WERI-Rb-1 (cell line): Measurements from ENCODE around the gene TENM4.

Experiments
- DNase-seq: peaks from one replicate; pipeline ENCODE4 v3.0.0-alpha.2; 2020
- H3K27ac ChIP-seq: fragments of 250-450 bp; sonication (Bioruptor Pico); 2 replicates; pipeline ENCODE4 v1.5.1; 2020; ENCODE audit warnings: mild to moderate bottlenecking, moderate library complexity
- H3K27me3 ChIP-seq: fragments of 250-450 bp; sonication (Bioruptor Pico); 2 replicates; pipeline ENCODE4 v1.5.1; 2021; ENCODE audit warnings: mild to moderate bottlenecking, low read depth, moderate library complexity; ENCODE audit not compliant: insufficient read depth, severe bottlenecking
- H3K36me3 ChIP-seq: fragments of 250-450 bp; sonication (Bioruptor Pico); 2 replicates; pipeline ENCODE4 v1.5.1; 2020; ENCODE audit warnings: mild to moderate bottlenecking, moderate library complexity
- H3K4me3 ChIP-seq: 2 replicates; pipeline ENCODE4 v1.5.1; 2011; ENCODE audit warnings: low read depth, mild to moderate bottlenecking, control low read depth, low read length
- H3K9me3 ChIP-seq: fragments of 250-450 bp; sonication (Bioruptor Pico); 2 replicates; pipeline ENCODE4 v1.5.1; 2021; ENCODE audit warnings: mild to moderate bottlenecking, moderate library complexity; ENCODE audit not compliant: severe bottlenecking
- TF ChIP-seq, protein P1 (sequence below): IDR thresholded peaks from 2 replicates; pipeline ENCODE4 v1.5.1; 2011; ENCODE audit warnings: low read depth, mild to moderate bottlenecking, control low read depth, inconsistent platforms, low read length

Gene TENM4

DNA sequence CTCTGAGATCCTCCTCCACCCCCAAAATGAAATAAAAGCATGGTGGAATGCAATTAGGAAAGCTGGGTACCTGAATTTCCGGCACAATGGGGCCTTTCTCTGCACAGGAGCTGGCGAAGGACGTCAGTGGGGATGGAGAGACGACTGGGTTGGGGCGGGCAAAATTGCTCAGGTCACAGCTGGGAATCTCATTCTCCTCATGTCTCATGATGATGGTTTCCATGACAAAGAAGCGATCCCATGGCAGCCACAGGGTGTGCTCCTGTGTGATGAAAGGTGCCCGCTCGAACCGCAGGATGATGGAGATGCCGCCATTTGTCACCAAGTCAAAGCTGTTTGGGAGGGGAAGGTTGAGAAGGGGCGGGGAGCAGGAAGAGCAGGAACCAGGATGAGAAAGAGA is 708.6 kb downstream of the TENM4 start:
- Histone ChIP-seq H3K4me3 (no peak overlapping the region), H3K27ac (no peak overlapping the region), H3K27me3 (peaks cover 13% of the 10 kb centered on the region), H3K36me3 (no peaks in the 10 kb centered on the region), H3K9me3 (no peaks in the 10 kb centered on the region)
- no peak for DNase-seq
- TF ChIP-seq, protein P1, sequence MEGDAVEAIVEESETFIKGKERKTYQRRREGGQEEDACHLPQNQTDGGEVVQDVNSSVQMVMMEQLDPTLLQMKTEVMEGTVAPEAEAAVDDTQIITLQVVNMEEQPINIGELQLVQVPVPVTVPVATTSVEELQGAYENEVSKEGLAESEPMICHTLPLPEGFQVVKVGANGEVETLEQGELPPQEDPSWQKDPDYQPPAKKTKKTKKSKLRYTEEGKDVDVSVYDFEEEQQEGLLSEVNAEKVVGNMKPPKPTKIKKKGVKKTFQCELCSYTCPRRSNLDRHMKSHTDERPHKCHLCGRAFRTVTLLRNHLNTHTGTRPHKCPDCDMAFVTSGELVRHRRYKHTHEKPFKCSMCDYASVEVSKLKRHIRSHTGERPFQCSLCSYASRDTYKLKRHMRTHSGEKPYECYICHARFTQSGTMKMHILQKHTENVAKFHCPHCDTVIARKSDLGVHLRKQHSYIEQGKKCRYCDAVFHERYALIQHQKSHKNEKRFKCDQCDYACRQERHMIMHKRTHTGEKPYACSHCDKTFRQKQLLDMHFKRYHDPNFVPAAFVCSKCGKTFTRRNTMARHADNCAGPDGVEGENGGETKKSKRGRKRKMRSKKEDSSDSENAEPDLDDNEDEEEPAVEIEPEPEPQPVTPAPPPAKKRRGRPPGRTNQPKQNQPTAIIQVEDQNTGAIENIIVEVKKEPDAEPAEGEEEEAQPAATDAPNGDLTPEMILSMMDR = no peak

DNA sequence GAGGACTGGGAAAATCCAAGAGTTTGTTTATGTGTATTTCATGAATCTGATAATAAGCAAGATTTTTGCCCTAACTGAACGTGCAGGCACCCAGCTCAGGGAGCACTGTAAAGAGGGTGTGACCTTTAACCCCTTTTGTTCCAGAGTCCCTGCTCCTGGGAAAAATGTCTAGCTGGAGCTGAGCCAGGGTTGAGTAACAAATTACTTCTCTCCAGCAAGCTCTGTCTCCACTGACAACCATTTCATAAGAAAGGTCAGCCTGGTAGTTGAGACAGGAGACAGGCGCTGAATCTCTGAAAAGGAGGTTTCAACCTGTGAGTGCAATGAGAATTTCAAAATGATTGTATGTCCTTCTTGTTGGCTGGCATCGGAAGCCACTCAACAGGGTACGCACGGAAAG is 709.8 kb downstream of the TENM4 start:
- peaks cover 13% of the 10 kb centered on the region for H3K27me3 ChIP-seq
- no peak for DNase-seq
- H3K9me3 ChIP-seq = no peaks in the 10 kb centered on the region
- no peaks in the 10 kb centered on the region for H3K36me3 ChIP-seq
- no peak overlapping the region for H3K4me3 ChIP-seq
- TF ChIP-seq, protein P1 = no peak
- no peak overlapping the region for H3K27ac ChIP-seq

DNA sequence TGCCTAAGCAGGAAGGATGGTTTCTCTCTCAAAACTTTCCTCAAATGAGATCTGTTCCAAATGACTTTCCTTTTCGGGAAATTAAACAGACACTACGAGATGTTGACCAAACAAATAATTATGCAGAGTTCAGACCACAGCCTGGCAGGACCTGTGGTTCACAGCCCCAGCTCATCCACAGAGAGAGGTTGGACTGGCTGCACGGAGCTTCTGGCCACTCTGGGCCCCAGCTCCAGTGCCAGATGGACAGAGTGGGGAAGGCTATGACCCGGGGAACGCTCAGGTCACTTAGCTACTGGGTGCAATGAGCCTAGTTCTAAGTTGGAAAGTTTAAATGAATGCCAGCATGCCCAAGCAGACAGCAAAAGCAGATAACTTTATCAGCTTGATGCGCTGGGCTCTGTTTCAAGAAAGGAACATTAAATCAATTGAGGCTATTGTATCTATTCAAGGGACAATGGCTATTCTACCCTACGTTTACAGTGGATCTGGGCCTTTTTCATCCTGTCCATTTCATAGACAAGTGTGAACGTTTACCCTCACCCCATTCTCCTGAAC is 710.5 kb downstream of the TENM4 start:
- no peak overlapping the region for H3K27ac ChIP-seq
- H3K36me3 ChIP-seq = no peaks in the 10 kb centered on the region
- no peak overlapping the region for H3K4me3 ChIP-seq
- H3K27me3 ChIP-seq = peaks cover 13% of the 10 kb centered on the region
- no peak for DNase-seq
- TF ChIP-seq, protein P1 = no peak
- no peaks in the 10 kb centered on the region for H3K9me3 ChIP-seq

DNA sequence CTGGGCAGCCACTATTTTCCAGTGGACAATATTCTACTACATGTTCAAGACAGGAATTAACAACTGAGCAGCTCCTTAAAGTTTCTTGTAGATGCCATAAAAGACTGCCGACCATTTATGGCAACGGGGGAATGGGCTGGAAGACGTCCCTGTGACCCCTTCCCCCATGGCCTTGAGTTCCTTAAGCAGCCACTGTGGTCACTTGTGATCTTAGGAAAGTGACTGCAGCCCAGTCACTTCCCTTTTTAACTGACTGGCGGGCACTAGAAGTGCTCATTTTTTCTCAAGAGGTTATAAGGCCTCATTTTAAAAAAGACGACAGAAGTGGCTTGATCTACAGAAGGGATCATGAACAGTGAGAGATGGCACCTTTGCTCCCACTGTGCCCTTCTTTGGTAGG is 713.0 kb downstream of the TENM4 start:
- TF ChIP-seq, protein P1 = no peak
- no peak for DNase-seq
- H3K36me3 ChIP-seq = no peaks in the 10 kb centered on the region
- H3K27me3 ChIP-seq = peaks cover 26% of the 10 kb centered on the region
- no peak overlapping the region for H3K27ac ChIP-seq
- no peaks in the 10 kb centered on the region for H3K9me3 ChIP-seq
- no peak overlapping the region for H3K4me3 ChIP-seq

DNA sequence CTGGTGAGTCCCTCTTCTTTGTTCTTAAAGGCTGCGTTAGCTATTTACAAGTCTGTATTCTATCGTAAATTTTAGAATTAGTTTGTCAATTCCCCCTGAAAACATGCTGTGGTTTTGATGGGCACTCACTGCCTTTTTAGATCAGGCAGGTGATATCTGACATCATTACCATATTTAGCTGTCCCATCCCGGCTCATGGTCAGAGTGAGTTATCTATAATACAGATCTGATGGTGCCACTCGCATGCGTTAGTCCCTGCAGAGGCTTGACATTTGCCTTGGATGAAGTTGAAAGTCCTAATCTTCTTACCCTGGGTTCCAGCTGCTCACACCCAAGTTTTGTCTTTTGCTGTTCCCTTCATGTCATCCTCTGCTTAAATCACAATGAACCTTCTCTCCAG is 715.6 kb downstream of the TENM4 start:
- no peak for DNase-seq
- Histone ChIP-seq H3K9me3 (no peaks in the 10 kb centered on the region), H3K27ac (no peak overlapping the region), H3K27me3 (peaks cover 34% of the 10 kb centered on the region), H3K36me3 (no peaks in the 10 kb centered on the region), H3K4me3 (no peak overlapping the region)
- TF ChIP-seq, protein P1 = no peak

DNA sequence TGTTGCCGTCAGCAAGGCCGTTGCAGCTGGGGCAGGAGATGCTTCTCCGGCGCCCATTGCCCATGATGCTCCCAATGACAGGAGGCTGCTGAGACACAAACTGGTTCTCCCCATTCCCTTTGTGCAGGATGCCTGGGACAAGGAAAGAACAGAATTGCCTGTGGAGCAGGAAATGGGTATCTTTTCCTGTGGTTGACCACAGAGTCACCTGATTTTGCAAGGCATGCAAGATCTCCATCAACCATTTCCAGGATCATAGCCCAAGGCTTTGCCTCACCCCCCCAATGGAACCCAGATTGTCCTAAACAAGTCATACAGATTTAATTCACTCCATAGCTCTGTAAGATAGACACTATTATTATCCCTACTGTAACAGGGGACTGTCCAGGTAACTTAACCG is 718.0 kb downstream of the TENM4 start:
- TF ChIP-seq, protein P1 = no peak
- no peak for DNase-seq
- H3K27ac ChIP-seq = no peak overlapping the region
- no peaks in the 10 kb centered on the region for H3K9me3 ChIP-seq
- no peaks in the 10 kb centered on the region for H3K36me3 ChIP-seq
- peaks cover 31% of the 10 kb centered on the region for H3K27me3 ChIP-seq
- no peak overlapping the region for H3K4me3 ChIP-seq
